Activated T-helper 1 cell treated with anti-CD3 and anti-CD28 coated beads, Interleukin-12 subunit alpha, Interleukin-12 subunit beta, Interleukin-2, Interleukin-4 antibody, amounts not matched to agents 30 ng/mL and 10 ng/mL and 1 ng/mL, durations not matched to agents 14 hours and 24 hours and 36 hours (primary cell): ENCODE measurements around the gene DIABLO. TPM values are rescaled to one million over a fixed set of nuclear protein-coding genes. Genes with fewer than 3 reads are reported as not detected.
A peak's percentile ranks its signal among the peaks of the same experiment; 100 is the strongest.

Experiments used
- DNase-seq: peaks from one replicate; pipeline ENCODE4 v3.0.0; 2021; ENCODE audit warnings: low spot score
- H3K27ac Mint-ChIP-seq: one replicate; pipeline ENCODE4 v1.8.0; 2021; ENCODE audit warnings: mild to moderate bottlenecking, mixed read lengths
- H3K27me3 Mint-ChIP-seq: one replicate; pipeline ENCODE4 v1.8.0; 2022; ENCODE audit warnings: mild to moderate bottlenecking, moderate library complexity, mixed read lengths; ENCODE audit not compliant: insufficient read depth
- H3K36me3 Mint-ChIP-seq: one replicate; pipeline ENCODE4 v1.8.0; 2021; ENCODE audit warnings: low read depth, mixed read lengths
- H3K4me1 Mint-ChIP-seq: one replicate; pipeline ENCODE4 v1.8.0; 2021; ENCODE audit warnings: low read depth, mixed read lengths
- H3K4me3 Mint-ChIP-seq: one replicate; pipeline ENCODE4 v1.8.0; 2021; ENCODE audit warnings: mild to moderate bottlenecking, moderate library complexity, mixed read lengths
- H3K9me3 Mint-ChIP-seq: one replicate; pipeline ENCODE4 v1.8.0; 2021; ENCODE audit warnings: mixed read lengths
- intact Hi-C: fragments of 100-400 bp; cut with micrococcal nuclease; formaldehyde crosslinking; loops from one replicate; pipeline ENCODE4 v1.15.1; 2024
- total RNA-seq: library from RNA; stranded (reverse); gene quantifications from 2 replicates; pipeline ENCODE4 v1.2.3, GENCODE V29; 2022

The DIABLO gene
- total RNA-seq, 1 donor from 2014 or later = 58.1 TPM

- DNase-seq = no peak
- no peak overlapping the region for H3K27ac Mint-ChIP-seq
- peaks cover 8% of the 10 kb centered on the region for H3K27me3 Mint-ChIP-seq
- H3K9me3 Mint-ChIP-seq = no peaks in the 10 kb centered on the region
- H3K4me1 Mint-ChIP-seq = no peaks in the 10 kb centered on the region
- intact Hi-C loops = no loop called here
- no peak overlapping the region for H3K4me3 Mint-ChIP-seq
- no peaks in the 10 kb centered on the region for H3K36me3 Mint-ChIP-seq
Observed at GRCh38 chr12:122172262-122172939, 53.5 kb downstream of the DIABLO start.

- Mint-ChIP-seq H3K27me3 (peaks cover 7% of the 10 kb centered on the region), H3K4me3 (no peak overlapping the region), H3K9me3 (no peaks in the 10 kb centered on the region), H3K27ac (no peak overlapping the region), H3K36me3 (no peaks in the 10 kb centered on the region), H3K4me1 (peaks cover 10% of the 10 kb centered on the region)
- intact Hi-C loops = no loop called here
- DNase-seq = no peak
Observed at GRCh38 chr12:122171399-122171798, 54.5 kb downstream of the DIABLO start.

- Mint-ChIP-seq H3K4me1 (peaks cover 17% of the 10 kb centered on the region), H3K27me3 (no peaks in the 10 kb centered on the region), H3K4me3 (no peak overlapping the region), H3K36me3 (no peaks in the 10 kb centered on the region), H3K9me3 (no peaks in the 10 kb centered on the region), H3K27ac (no peak overlapping the region)
- DNase-seq = no peak
- intact Hi-C loops = no loop called here
Observed at GRCh38 chr12:122168492-122168891, 57.4 kb downstream of the DIABLO start.

- no peak overlapping the region for H3K27ac Mint-ChIP-seq
- no peak overlapping the region for H3K4me3 Mint-ChIP-seq
- H3K36me3 Mint-ChIP-seq = no peaks in the 10 kb centered on the region
- intact Hi-C loops = loop anchor here (2.0 kb wide), 2 partner anchors 15 to 85 kb away; partner anchors contain the start of gene LRRC43
- H3K4me1 Mint-ChIP-seq = peaks cover 26% of the 10 kb centered on the region
- H3K9me3 Mint-ChIP-seq = no peaks in the 10 kb centered on the region
- DNase-seq = no peak
- no peaks in the 10 kb centered on the region for H3K27me3 Mint-ChIP-seq
Observed at GRCh38 chr12:122167356-122167925, 58.4 kb downstream of the DIABLO start.

- peaks cover 34% of the 10 kb centered on the region for H3K4me1 Mint-ChIP-seq
- H3K4me3 Mint-ChIP-seq = no peak overlapping the region
- DNase-seq = peak; percentile 48
- H3K27me3 Mint-ChIP-seq = no peaks in the 10 kb centered on the region
- H3K36me3 Mint-ChIP-seq = no peaks in the 10 kb centered on the region
- H3K9me3 Mint-ChIP-seq = no peaks in the 10 kb centered on the region
- intact Hi-C loops = loop anchor here (1.0 to 2.0 kb wide), 3 partner anchors 8 to 84 kb away; partner anchors contain the start of genes IL31 and LRRC43
- no peak overlapping the region for H3K27ac Mint-ChIP-seq
Observed at GRCh38 chr12:122166422-122167349, 59.2 kb downstream of the DIABLO start.

- Mint-ChIP-seq H3K36me3 (no peaks in the 10 kb centered on the region), H3K4me3 (no peak overlapping the region)
Observed at GRCh38 chr12:122162976-122163375, 62.9 kb downstream of the DIABLO start.

GRCh38 chr12:122161682-122162081 is 64.2 kb downstream of the DIABLO start:
- Mint-ChIP-seq H3K9me3 (no peaks in the 10 kb centered on the region), H3K36me3 (no peaks in the 10 kb centered on the region), H3K4me3 (no peak overlapping the region), H3K27ac (peak overlapping the region; percentile 27), H3K4me1 (peaks cover 29% of the 10 kb centered on the region), H3K27me3 (no peaks in the 10 kb centered on the region)
- intact Hi-C loops = loop anchor here (2.0 kb wide), 1 partner anchor 13 kb away; the partner anchor contains the start of gene IL31
- DNase-seq = no peak

More at GRCh38 chr12:122162976-122163375, 62.9 kb downstream of the DIABLO start:
- H3K27ac Mint-ChIP-seq = no peak overlapping the region
- no peak for DNase-seq
- intact Hi-C loops = no loop called here
- H3K27me3 Mint-ChIP-seq = no peaks in the 10 kb centered on the region
- H3K9me3 Mint-ChIP-seq = no peaks in the 10 kb centered on the region
- H3K4me1 Mint-ChIP-seq = peaks cover 36% of the 10 kb centered on the region

- no peak for DNase-seq
- H3K36me3 Mint-ChIP-seq = no peaks in the 10 kb centered on the region
- H3K27ac Mint-ChIP-seq = no peak overlapping the region
- H3K27me3 Mint-ChIP-seq = peaks cover under 1% of the 10 kb centered on the region
- intact Hi-C loops = loop anchor here (1.0 to 2.0 kb wide), 2 partner anchors 14 to 31 kb away; partner anchors contain the start of gene IL31
- no peaks in the 10 kb centered on the region for H3K9me3 Mint-ChIP-seq
- H3K4me3 Mint-ChIP-seq = no peak overlapping the region
- H3K4me1 Mint-ChIP-seq = peaks cover 25% of the 10 kb centered on the region
Observed at GRCh38 chr12:122160761-122161160, 65.1 kb downstream of the DIABLO start.

GRCh38 chr12:122159882-122160281 is 66.0 kb downstream of the DIABLO start:
- intact Hi-C loops = loop anchor here (1.0 to 2.0 kb wide), 2 partner anchors 15 to 31 kb away; partner anchors contain the start of gene IL31
- H3K27ac Mint-ChIP-seq = no peak overlapping the region
- DNase-seq = no peak
- H3K27me3 Mint-ChIP-seq = peaks cover 3% of the 10 kb centered on the region
- H3K9me3 Mint-ChIP-seq = no peaks in the 10 kb centered on the region
- no peaks in the 10 kb centered on the region for H3K36me3 Mint-ChIP-seq
- H3K4me3 Mint-ChIP-seq = no peak overlapping the region
- peaks cover 21% of the 10 kb centered on the region for H3K4me1 Mint-ChIP-seq

GRCh38 chr12:122158700-122159285 is 67.1 kb downstream of the DIABLO start:
- Mint-ChIP-seq H3K27me3 (peaks cover 3% of the 10 kb centered on the region), H3K27ac (no peak overlapping the region), H3K36me3 (no peaks in the 10 kb centered on the region), H3K4me3 (no peak overlapping the region), H3K9me3 (no peaks in the 10 kb centered on the region), H3K4me1 (peaks cover 19% of the 10 kb centered on the region)
- no peak for DNase-seq
- intact Hi-C loops = no loop called here
